Endothelial cell of umbilical vein (primary cell): Measurements from ENCODE around the gene ALK. TPM values are rescaled to one million over a fixed set of nuclear protein-coding genes. Genes with fewer than 3 reads are reported as not detected.

Experiments used
- BruUV-seq: library from RNA; stranded (reverse); fragments of 400-500 nt; replicated peaks from 2 replicates; lab custom pipeline; 2021; lab: Mats Ljungman, UMichigan
- CTCF ChIA-PET: fragments of 300-600, 350-600 bp; sonication (Branson Sonifier 250); formaldehyde crosslinking; loops from one replicate; lab custom pipeline; 2021; ENCODE audit warnings: antibody characterized with exemption, inconsistent platforms; lab: Charles Lee
- POLR2A ChIA-PET: fragments of 300-600, 350-600 bp; sonication (Branson Sonifier 250); formaldehyde crosslinking; loops from one replicate; lab custom pipeline; 2021; ENCODE audit warnings: antibody characterized with exemption, inconsistent platforms; lab: Charles Lee
- DNase-seq: peaks from one replicate; pipeline ENCODE4 v3.0.0-alpha.2; 2011; ENCODE audit warnings: low read depth, low spot score
- FAIRE-seq: peaks from 2 replicates; lab custom pipeline; 2011; peaks lifted over from hg19 to GRCh38; lab: Jason Lieb, UNC
- H2AFZ ChIP-seq: 2 replicates; pipeline ENCODE4 v1.6.0; 2012; ENCODE audit warnings: low read depth, low read length, control low read depth, inconsistent platforms
- H3K27ac ChIP-seq: 2 replicates; pipeline ENCODE4 v1.5.1; 2011; ENCODE audit warnings: low read depth, mild to moderate bottlenecking, control low read depth, low read length, moderate library complexity; ENCODE audit not compliant: insufficient read depth
- H3K27me3 ChIP-seq, 2 experiments: 2 replicates each; pipeline versions ENCODE4 v1.6.0 to v1.6.1; 2011; ENCODE audit warnings: low read length in 2 of 2, mixed read lengths in 1 of 2; ENCODE audit not compliant: control insufficient read depth in 2 of 2, insufficient read depth in 2 of 2
- H3K36me3 ChIP-seq, 2 experiments: 2 replicates in 1 of 2; 3 replicates in 1 of 2; pipeline ENCODE4 v1.5.1; 2011; ENCODE audit warnings: low read length in 2 of 2, mild to moderate bottlenecking in 1 of 2, moderate library complexity in 1 of 2; ENCODE audit not compliant: control insufficient read depth in 2 of 2, insufficient read depth in 2 of 2; ENCODE audit errors: extremely low read depth in 1 of 2
- H3K4me1 ChIP-seq: 3 replicates; pipeline ENCODE4 v1.5.1; 2011; ENCODE audit warnings: mild to moderate bottlenecking, low read length; ENCODE audit not compliant: control insufficient read depth, insufficient read depth; ENCODE audit errors: extremely low read depth
- H3K4me2 ChIP-seq: 2 replicates; pipeline ENCODE4 v1.6.1; 2011; ENCODE audit warnings: low read length, control low read depth, mixed read lengths; ENCODE audit not compliant: insufficient read depth
- H3K4me3 ChIP-seq, 3 experiments: fragments of 200-600 bp in 1 of 3; sonication (generic), shearing (Covaris generic) in 1 of 3; replicated peaks in 1 of 3; 2 replicates each; pipeline ENCODE4 v1.5.1; 2011 to 2016; ENCODE audit warnings: control low read depth in 3 of 3, low read length in 3 of 3, mild to moderate bottlenecking in 2 of 3, inconsistent platforms in 1 of 3, low read depth in 1 of 3, moderate library complexity in 1 of 3; ENCODE audit not compliant: insufficient read depth in 1 of 3
- H3K79me2 ChIP-seq: 2 replicates; pipeline ENCODE4 v1.6.0; 2012; ENCODE audit warnings: low read length, inconsistent platforms; ENCODE audit not compliant: control insufficient read depth, insufficient read depth
- H3K9ac ChIP-seq: replicated peaks from 2 replicates; pipeline ENCODE3; 2011; ENCODE audit warnings: low read length, control low read depth; ENCODE audit not compliant: insufficient read depth; ENCODE audit errors: extremely low read depth
- H3K9me1 ChIP-seq: replicated peaks from 3 replicates; pipeline ENCODE4 v1.6.0; 2011; ENCODE audit warnings: mild to moderate bottlenecking, low read length; ENCODE audit not compliant: control insufficient read depth, insufficient read depth; ENCODE audit errors: extremely low read depth
- H3K9me3 ChIP-seq: replicated peaks from 2 replicates; pipeline ENCODE4 v1.5.1; 2012; ENCODE audit warnings: low read length, inconsistent platforms; ENCODE audit not compliant: control insufficient read depth, insufficient read depth
- H4K20me1 ChIP-seq: replicated peaks from 2 replicates; pipeline ENCODE3; 2011; ENCODE audit warnings: mild to moderate bottlenecking, low read length; ENCODE audit not compliant: control insufficient read depth, insufficient read depth; ENCODE audit errors: extremely low read depth
- CTCF ChIP-seq, 2 donors: IDR thresholded peaks; 1 replicate in 1 of 2; 2 replicates in 1 of 2; pipeline ENCODE4 v1.5.1; 2011; ENCODE audit warnings: low read length in 2 of 2, mild to moderate bottlenecking in 2 of 2, moderate library complexity in 2 of 2, control low read depth in 1 of 2, inconsistent platforms in 1 of 2, low read depth in 1 of 2; ENCODE audit not compliant: insufficient read depth in 1 of 2; ENCODE audit errors: extremely low read depth in 1 of 2
- EZH2 ChIP-seq: IDR thresholded peaks from 2 replicates; pipeline ENCODE4 v1.6.1; 2012; ENCODE audit warnings: borderline replicate concordance, low read depth, mild to moderate bottlenecking, moderate library complexity, low read length, inconsistent platforms; ENCODE audit not compliant: severe bottlenecking
- FOS ChIP-seq: IDR thresholded peaks from 2 replicates; pipeline ENCODE4 v1.6.1; 2011; ENCODE audit warnings: mild to moderate bottlenecking, low read length, moderate library complexity, borderline replicate concordance; ENCODE audit not compliant: insufficient read depth
- GATA2 ChIP-seq: IDR thresholded peaks from 2 replicates; pipeline ENCODE4 v1.7.0; 2011; ENCODE audit warnings: low read depth, mild to moderate bottlenecking, moderate library complexity, mixed read lengths, low read length; ENCODE audit not compliant: insufficient read length, insufficient read depth
- JUN ChIP-seq: IDR thresholded peaks from 2 replicates; pipeline ENCODE4 v1.6.1; 2011; ENCODE audit warnings: borderline replicate concordance, low read depth; ENCODE audit not compliant: insufficient read length, insufficient read depth
- MAX ChIP-seq: IDR thresholded peaks from 2 replicates; pipeline ENCODE4 v1.6.1; 2011; ENCODE audit not compliant: insufficient read depth, insufficient read length
- MYC ChIP-seq: IDR thresholded peaks from one replicate; pipeline ENCODE4 v1.6.1; 2011; ENCODE audit warnings: mild to moderate bottlenecking, low read depth, low read length
- POLR2A ChIP-seq: IDR thresholded peaks from 2 replicates; pipeline ENCODE4 v1.6.1; 2012; ENCODE audit warnings: low read depth, mild to moderate bottlenecking, control low read depth, low read length
- POLR2AphosphoS5 ChIP-seq: IDR thresholded peaks from 2 replicates; pipeline ENCODE4 v1.6.1; 2012; ENCODE audit warnings: low read depth, mild to moderate bottlenecking, control low read depth, low read length, moderate library complexity; ENCODE audit not compliant: insufficient read depth
- dilution Hi-C: fragments of 300-500 bp; cut with MboI; formaldehyde crosslinking; loops from one replicate; pipeline ENCODE4 v1.15.0; 2019; ENCODE audit warnings: low sequenced_read_pairs; ENCODE audit not compliant: extremely low pct_ligation_motif_present
- intact Hi-C: fragments of 100-400 bp; cut with micrococcal nuclease; formaldehyde crosslinking; loops from one replicate; pipeline ENCODE4 v1.10.0; 2022
- polyA plus RNA-seq, 4 experiments: library from polyadenylated mRNA; depleted of rRNA in 3 of 4; stranded (reverse) in 3 of 4; unstranded in 1 of 4; fragments of >200 nt; gene quantifications; 2 replicates each; pipeline versions ENCODE4 v1.2.1 to v1.2.3, GENCODE V29; 2011 to 2012; ENCODE audit warnings: missing spikeins in 1 of 4
- total RNA-seq: library from RNA; stranded (reverse); gene quantifications from 2 replicates; pipeline ENCODE4 v1.2.3, GENCODE V29; 2021

Gene ALK
- total and polyA plus RNA-seq, 2 donors (not counting 3 experiments of a cell fraction or from before 2014, with no cell fraction given): not detected

DNA sequence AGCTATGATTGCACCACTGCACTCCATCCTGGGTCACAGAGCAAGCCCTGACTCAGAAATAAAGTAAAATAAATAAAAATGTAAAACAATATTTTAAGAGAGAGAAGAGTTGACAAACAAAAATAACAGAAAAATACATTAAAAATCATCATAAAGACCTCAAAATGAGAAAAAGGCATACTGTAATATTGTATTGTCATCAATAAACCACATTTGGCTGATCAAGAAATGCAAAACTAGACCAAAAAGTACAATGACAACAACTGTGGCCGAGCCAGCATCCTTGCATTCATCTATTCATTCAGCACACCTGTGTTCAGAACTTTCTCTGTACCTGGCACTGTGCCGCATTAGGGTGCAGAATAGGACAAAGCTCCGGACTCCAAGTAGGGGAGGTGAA lies 121.8 kb downstream of the ALK start:
- Histone ChIP-seq H3K4me1 (no peaks in the 10 kb centered on the region), H3K79me2 (no peaks in the 10 kb centered on the region), H3K9me1 (no peaks in the 10 kb centered on the region), H3K9me3 (peaks cover 3% of the 10 kb centered on the region), H3K36me3 (no peaks in the 10 kb centered on the region), H4K20me1 (no peaks in the 10 kb centered on the region), H3K27ac (no peak overlapping the region), H3K9ac (no peak overlapping the region), H3K27me3 (no peaks in the 10 kb centered on the region), H3K4me2 (no peak overlapping the region), H3K4me3 (no peak overlapping the region), H2AFZ (no peak overlapping the region)
- DNase-seq (no peak), FAIRE-seq (no peak)
- dilution Hi-C loops (no loop called here), intact Hi-C loops (no loop called here)
- BruUV-seq: no TSS peak
- ChIA-PET CTCF (no interaction called here), POLR2A (no interaction called here)
- TF ChIP-seq FOS (no peak), POLR2AphosphoS5 (no peak), CTCF (IDR thresholded peaks at IDR 0.05; ENCODE audit: extremely low read depth in 1 of 2, insufficient read depth in 1 of 2, low read depth in 1 of 2, low read length in 2 of 2) (no peak), POLR2A (no peak), GATA2 (no peak), MAX (no peak), EZH2 (no peak), MYC (no peak), JUN (no peak)
